Measurements from ENCODE around the gene CAMK1G. TPM values are rescaled to one million over a fixed set of nuclear protein-coding genes. Genes with fewer than 3 reads are reported as not detected.

The CAMK1G gene
- total RNA-seq, 2 experiments from 2014 or later: not detected

DNA sequence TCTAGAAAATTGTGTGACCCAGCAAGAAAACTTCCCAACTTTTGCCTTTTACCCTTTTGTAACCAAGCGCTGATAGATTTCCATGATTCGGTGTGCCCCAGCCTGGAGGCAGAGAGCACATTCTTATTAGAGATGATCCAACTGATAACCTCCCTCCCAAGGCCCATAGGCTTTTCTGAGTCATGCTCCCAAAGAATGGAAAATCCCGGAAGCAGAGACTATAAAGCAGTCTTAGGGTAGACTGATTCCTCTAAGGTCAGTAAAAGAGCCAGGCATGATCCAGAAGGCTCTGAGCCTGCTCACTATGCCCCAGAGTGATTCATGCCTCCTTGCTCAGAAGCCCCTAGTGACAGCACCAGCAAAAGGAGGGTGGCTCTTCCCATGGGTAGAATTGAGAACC is 4.3 kb downstream of the CAMK1G start:
- ChIA-PET CTCF (interaction anchor here (0.8 to 2.1 kb wide), 4 partner anchors 10 to 38 kb away, joined by 3 to 6 read pairs (median 4); no protein-coding TSS in a partner anchor), POLR2A (no interaction called here)
- H3K27ac Mint-ChIP-seq: no peak overlapping the region
- DNase-seq (no peak), ATAC-seq (no peak)
- intact Hi-C loops (cut with micrococcal nuclease): no loop called here
- H3K9me3 Mint-ChIP-seq: no peaks in the 10 kb centered on the region
- no peak overlapping the region for H3K4me3 Mint-ChIP-seq
- H3K27me3 Mint-ChIP-seq: peaks cover 10% of the 10 kb centered on the region
- no peaks in the 10 kb centered on the region for H3K4me1 Mint-ChIP-seq (ENCODE audit: low read depth)
- H3K36me3 Mint-ChIP-seq (ENCODE audit: low read depth): no peaks in the 10 kb centered on the region
- TF ChIP-seq, protein P1, sequence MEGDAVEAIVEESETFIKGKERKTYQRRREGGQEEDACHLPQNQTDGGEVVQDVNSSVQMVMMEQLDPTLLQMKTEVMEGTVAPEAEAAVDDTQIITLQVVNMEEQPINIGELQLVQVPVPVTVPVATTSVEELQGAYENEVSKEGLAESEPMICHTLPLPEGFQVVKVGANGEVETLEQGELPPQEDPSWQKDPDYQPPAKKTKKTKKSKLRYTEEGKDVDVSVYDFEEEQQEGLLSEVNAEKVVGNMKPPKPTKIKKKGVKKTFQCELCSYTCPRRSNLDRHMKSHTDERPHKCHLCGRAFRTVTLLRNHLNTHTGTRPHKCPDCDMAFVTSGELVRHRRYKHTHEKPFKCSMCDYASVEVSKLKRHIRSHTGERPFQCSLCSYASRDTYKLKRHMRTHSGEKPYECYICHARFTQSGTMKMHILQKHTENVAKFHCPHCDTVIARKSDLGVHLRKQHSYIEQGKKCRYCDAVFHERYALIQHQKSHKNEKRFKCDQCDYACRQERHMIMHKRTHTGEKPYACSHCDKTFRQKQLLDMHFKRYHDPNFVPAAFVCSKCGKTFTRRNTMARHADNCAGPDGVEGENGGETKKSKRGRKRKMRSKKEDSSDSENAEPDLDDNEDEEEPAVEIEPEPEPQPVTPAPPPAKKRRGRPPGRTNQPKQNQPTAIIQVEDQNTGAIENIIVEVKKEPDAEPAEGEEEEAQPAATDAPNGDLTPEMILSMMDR (IDR thresholded peaks at IDR 0.05): no peak

DNA sequence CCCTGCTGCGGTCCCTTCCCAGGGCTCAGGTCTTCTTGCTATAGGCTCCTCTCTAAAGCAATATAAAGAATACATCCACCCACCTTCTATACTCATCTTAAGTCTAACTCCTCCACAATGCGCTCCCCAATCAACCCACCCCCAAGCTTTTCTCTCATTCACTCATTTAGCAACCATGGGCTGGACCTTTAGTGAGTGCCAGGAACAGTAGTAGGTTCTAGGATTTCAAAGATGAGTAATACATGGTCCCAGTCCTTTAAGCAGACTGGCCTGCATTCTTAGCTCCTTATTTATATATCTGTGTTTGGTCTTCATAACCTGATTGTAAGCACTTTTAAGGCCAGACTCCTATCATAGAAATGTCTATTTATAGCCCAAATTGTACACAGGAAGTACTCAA is 5.9 kb downstream of the CAMK1G start:
- Mint-ChIP-seq H3K27ac (no peak overlapping the region), H3K4me3 (no peak overlapping the region), H3K36me3 (ENCODE audit: low read depth) (no peaks in the 10 kb centered on the region), H3K27me3 (peaks cover 14% of the 10 kb centered on the region), H3K4me1 (ENCODE audit: low read depth) (no peaks in the 10 kb centered on the region), H3K9me3 (no peaks in the 10 kb centered on the region)
- ATAC-seq (no peak), DNase-seq (no peak)
- TF ChIP-seq, protein P1 (IDR thresholded peaks at IDR 0.05): no peak
- intact Hi-C loops (cut with micrococcal nuclease): no loop called here
- POLR2A ChIA-PET: no interaction called here
- CTCF ChIA-PET: interaction anchor here (0.9 to 3.0 kb wide), 3 partner anchors 12 to 38 kb away, joined by 3 to 13 read pairs (median 10); no protein-coding TSS in a partner anchor

- TF ChIP-seq, protein P1 (IDR thresholded peaks at IDR 0.05): no peak
- CTCF ChIA-PET: interaction anchor here (0.7 to 3.0 kb wide), 5 partner anchors 12 to 103 kb away, joined by 3 to 13 read pairs (median 3); no protein-coding TSS in a partner anchor
- peaks cover 14% of the 10 kb centered on the region for H3K27me3 Mint-ChIP-seq
- no peak overlapping the region for H3K4me3 Mint-ChIP-seq
- no peak for DNase-seq
- H3K36me3 Mint-ChIP-seq (ENCODE audit: low read depth): no peaks in the 10 kb centered on the region
- no peaks in the 10 kb centered on the region for H3K9me3 Mint-ChIP-seq
- intact Hi-C loops (cut with micrococcal nuclease): no loop called here
- no peaks in the 10 kb centered on the region for H3K4me1 Mint-ChIP-seq (ENCODE audit: low read depth)
- POLR2A ChIA-PET: no interaction called here
- no peak for ATAC-seq
- no peak overlapping the region for H3K27ac Mint-ChIP-seq
These were observed 6.3 kb downstream of the CAMK1G start for GRCh38 chr1:209589863-209590262.

GRCh38 chr1:209590405-209590804 is 6.9 kb downstream of the CAMK1G start:
- POLR2A ChIA-PET: no interaction called here

GRCh38 chr1:209593747-209594146 is 10.2 kb downstream of the CAMK1G start:
- no peak overlapping the region for H3K4me3 Mint-ChIP-seq
- peaks cover 16% of the 10 kb centered on the region for H3K27me3 Mint-ChIP-seq
- TF ChIP-seq, protein P1 (IDR thresholded peaks at IDR 0.05): no peak
- no peaks in the 10 kb centered on the region for H3K4me1 Mint-ChIP-seq (ENCODE audit: low read depth)
- no peak overlapping the region for H3K27ac Mint-ChIP-seq
- DNase-seq: no peak
- ChIA-PET POLR2A (no interaction called here), CTCF (interaction anchor here (1.1 kb wide), 2 partner anchors 34 to 100 kb away, joined by 3 to 4 read pairs; no protein-coding TSS in a partner anchor)
- H3K36me3 Mint-ChIP-seq (ENCODE audit: low read depth): no peaks in the 10 kb centered on the region
- no peak for ATAC-seq
- H3K9me3 Mint-ChIP-seq: no peaks in the 10 kb centered on the region
- intact Hi-C loops (cut with micrococcal nuclease): no loop called here

More at GRCh38 chr1:209590405-209590804, 6.9 kb downstream of the CAMK1G start:
- intact Hi-C loops (cut with micrococcal nuclease): no loop called here
- Mint-ChIP-seq H3K4me3 (no peak overlapping the region), H3K27ac (no peak overlapping the region), H3K36me3 (ENCODE audit: low read depth) (no peaks in the 10 kb centered on the region), H3K9me3 (no peaks in the 10 kb centered on the region), H3K27me3 (peaks cover 14% of the 10 kb centered on the region), H3K4me1 (ENCODE audit: low read depth) (no peaks in the 10 kb centered on the region)
- no peak for ATAC-seq
- CTCF ChIA-PET: interaction anchor here (0.7 to 3.0 kb wide), 5 partner anchors 13 to 103 kb away, joined by 3 to 13 read pairs (median 3); no protein-coding TSS in a partner anchor
- TF ChIP-seq, protein P1 (IDR thresholded peaks at IDR 0.05): no peak
- DNase-seq: no peak

Measured in activated CD8-positive, alpha-beta T cell treated with anti-CD3 and anti-CD28 coated beads for 36 hours (primary cell).